Endothelial cell of umbilical vein (primary cell): ENCODE measurements around the gene CCL17. TPM values are rescaled to one million over a fixed set of nuclear protein-coding genes. Genes with fewer than 3 reads are reported as not detected.

ENCODE experiments used
- BruUV-seq: library from RNA; stranded (reverse); fragments of 400-500 nt; replicated peaks from 2 replicates; lab custom pipeline; 2021; lab: Mats Ljungman, UMichigan
- CTCF ChIA-PET: fragments of 300-600, 350-600 bp; sonication (Branson Sonifier 250); formaldehyde crosslinking; loops from one replicate; lab custom pipeline; 2021; ENCODE audit warnings: antibody characterized with exemption, inconsistent platforms; lab: Charles Lee
- POLR2A ChIA-PET: fragments of 300-600, 350-600 bp; sonication (Branson Sonifier 250); formaldehyde crosslinking; loops from one replicate; lab custom pipeline; 2021; ENCODE audit warnings: antibody characterized with exemption, inconsistent platforms; lab: Charles Lee
- DNase-seq: peaks from one replicate; pipeline ENCODE4 v3.0.0-alpha.2; 2011; ENCODE audit warnings: low read depth, low spot score
- FAIRE-seq: peaks from 2 replicates; lab custom pipeline; 2011; peaks lifted over from hg19 to GRCh38; lab: Jason Lieb, UNC
- H2AFZ ChIP-seq: 2 replicates; pipeline ENCODE4 v1.6.0; 2012; ENCODE audit warnings: low read depth, low read length, control low read depth, inconsistent platforms
- H3K27ac ChIP-seq: 2 replicates; pipeline ENCODE4 v1.5.1; 2011; ENCODE audit warnings: low read depth, mild to moderate bottlenecking, control low read depth, low read length, moderate library complexity; ENCODE audit not compliant: insufficient read depth
- H3K27me3 ChIP-seq, 2 experiments: 2 replicates each; pipeline versions ENCODE4 v1.6.0 to v1.6.1; 2011; ENCODE audit warnings: low read length in 2 of 2, mixed read lengths in 1 of 2; ENCODE audit not compliant: control insufficient read depth in 2 of 2, insufficient read depth in 2 of 2
- H3K36me3 ChIP-seq, 2 experiments: 2 replicates in 1 of 2; 3 replicates in 1 of 2; pipeline ENCODE4 v1.5.1; 2011; ENCODE audit warnings: low read length in 2 of 2, mild to moderate bottlenecking in 1 of 2, moderate library complexity in 1 of 2; ENCODE audit not compliant: control insufficient read depth in 2 of 2, insufficient read depth in 2 of 2; ENCODE audit errors: extremely low read depth in 1 of 2
- H3K4me1 ChIP-seq: 3 replicates; pipeline ENCODE4 v1.5.1; 2011; ENCODE audit warnings: mild to moderate bottlenecking, low read length; ENCODE audit not compliant: control insufficient read depth, insufficient read depth; ENCODE audit errors: extremely low read depth
- H3K4me2 ChIP-seq: 2 replicates; pipeline ENCODE4 v1.6.1; 2011; ENCODE audit warnings: low read length, control low read depth, mixed read lengths; ENCODE audit not compliant: insufficient read depth
- H3K4me3 ChIP-seq, 3 experiments: fragments of 200-600 bp in 1 of 3; sonication (generic), shearing (Covaris generic) in 1 of 3; replicated peaks in 1 of 3; 2 replicates each; pipeline ENCODE4 v1.5.1; 2011 to 2016; ENCODE audit warnings: control low read depth in 3 of 3, low read length in 3 of 3, mild to moderate bottlenecking in 2 of 3, inconsistent platforms in 1 of 3, low read depth in 1 of 3, moderate library complexity in 1 of 3; ENCODE audit not compliant: insufficient read depth in 1 of 3
- H3K79me2 ChIP-seq: 2 replicates; pipeline ENCODE4 v1.6.0; 2012; ENCODE audit warnings: low read length, inconsistent platforms; ENCODE audit not compliant: control insufficient read depth, insufficient read depth
- H3K9ac ChIP-seq: replicated peaks from 2 replicates; pipeline ENCODE3; 2011; ENCODE audit warnings: low read length, control low read depth; ENCODE audit not compliant: insufficient read depth; ENCODE audit errors: extremely low read depth
- H3K9me1 ChIP-seq: replicated peaks from 3 replicates; pipeline ENCODE4 v1.6.0; 2011; ENCODE audit warnings: mild to moderate bottlenecking, low read length; ENCODE audit not compliant: control insufficient read depth, insufficient read depth; ENCODE audit errors: extremely low read depth
- H3K9me3 ChIP-seq: replicated peaks from 2 replicates; pipeline ENCODE4 v1.5.1; 2012; ENCODE audit warnings: low read length, inconsistent platforms; ENCODE audit not compliant: control insufficient read depth, insufficient read depth
- H4K20me1 ChIP-seq: replicated peaks from 2 replicates; pipeline ENCODE3; 2011; ENCODE audit warnings: mild to moderate bottlenecking, low read length; ENCODE audit not compliant: control insufficient read depth, insufficient read depth; ENCODE audit errors: extremely low read depth
- CTCF ChIP-seq, 2 donors: IDR thresholded peaks; 1 replicate in 1 of 2; 2 replicates in 1 of 2; pipeline ENCODE4 v1.5.1; 2011; ENCODE audit warnings: low read length in 2 of 2, mild to moderate bottlenecking in 2 of 2, moderate library complexity in 2 of 2, control low read depth in 1 of 2, inconsistent platforms in 1 of 2, low read depth in 1 of 2; ENCODE audit not compliant: insufficient read depth in 1 of 2; ENCODE audit errors: extremely low read depth in 1 of 2
- EZH2 ChIP-seq: IDR thresholded peaks from 2 replicates; pipeline ENCODE4 v1.6.1; 2012; ENCODE audit warnings: borderline replicate concordance, low read depth, mild to moderate bottlenecking, moderate library complexity, low read length, inconsistent platforms; ENCODE audit not compliant: severe bottlenecking
- GATA2 ChIP-seq: IDR thresholded peaks from 2 replicates; pipeline ENCODE4 v1.7.0; 2011; ENCODE audit warnings: low read depth, mild to moderate bottlenecking, moderate library complexity, mixed read lengths, low read length; ENCODE audit not compliant: insufficient read length, insufficient read depth
- JUN ChIP-seq: IDR thresholded peaks from 2 replicates; pipeline ENCODE4 v1.6.1; 2011; ENCODE audit warnings: borderline replicate concordance, low read depth; ENCODE audit not compliant: insufficient read length, insufficient read depth
- MAX ChIP-seq: IDR thresholded peaks from 2 replicates; pipeline ENCODE4 v1.6.1; 2011; ENCODE audit not compliant: insufficient read depth, insufficient read length
- MYC ChIP-seq: IDR thresholded peaks from one replicate; pipeline ENCODE4 v1.6.1; 2011; ENCODE audit warnings: mild to moderate bottlenecking, low read depth, low read length
- POLR2A ChIP-seq: IDR thresholded peaks from 2 replicates; pipeline ENCODE4 v1.6.1; 2012; ENCODE audit warnings: low read depth, mild to moderate bottlenecking, control low read depth, low read length
- dilution Hi-C: fragments of 300-500 bp; cut with MboI; formaldehyde crosslinking; loops from one replicate; pipeline ENCODE4 v1.15.0; 2019; ENCODE audit warnings: low sequenced_read_pairs; ENCODE audit not compliant: extremely low pct_ligation_motif_present
- intact Hi-C: fragments of 100-400 bp; cut with micrococcal nuclease; formaldehyde crosslinking; loops from one replicate; pipeline ENCODE4 v1.10.0; 2022
- polyA plus RNA-seq, 4 experiments: library from polyadenylated mRNA; depleted of rRNA in 3 of 4; stranded (reverse) in 3 of 4; unstranded in 1 of 4; fragments of >200 nt; gene quantifications; 2 replicates each; pipeline versions ENCODE4 v1.2.1 to v1.2.3, GENCODE V29; 2011 to 2012; ENCODE audit warnings: missing spikeins in 1 of 4
- total RNA-seq: library from RNA; stranded (reverse); gene quantifications from 2 replicates; pipeline ENCODE4 v1.2.3, GENCODE V29; 2021

Gene CCL17
- total and polyA plus RNA-seq, 2 donors (not counting 3 experiments of a cell fraction or from before 2014, with no cell fraction given) = not detected

- dilution Hi-C loops = loop anchor here (25.0 kb wide), 1 partner anchor 107 kb away; no protein-coding TSS in a partner anchor
- Histone ChIP-seq H3K27ac (no peak overlapping the region), H3K36me3 (no peaks in the 10 kb centered on the region), H4K20me1 (no peaks in the 10 kb centered on the region), H3K9me3 (no peaks in the 10 kb centered on the region), H2AFZ (no peak overlapping the region), H3K27me3 (no peaks in the 10 kb centered on the region), H3K4me1 (peaks cover 7% of the 10 kb centered on the region), H3K4me3 (no peak overlapping the region), H3K9me1 (no peaks in the 10 kb centered on the region), H3K79me2 (no peaks in the 10 kb centered on the region), H3K4me2 (no peak overlapping the region), H3K9ac (no peak overlapping the region)
- no TSS peak for BruUV-seq
- no peak for DNase-seq
- TF ChIP-seq EZH2 (no peak), JUN (no peak), POLR2A (no peak), GATA2 (no peak), MYC (no peak), CTCF (IDR thresholded peaks at IDR 0.05; ENCODE audit: extremely low read depth in 1 of 2, insufficient read depth in 1 of 2, low read depth in 1 of 2, low read length in 2 of 2) (peak in 1 of 2 donors; percentile 0), MAX (no peak)
- intact Hi-C loops = loop anchor here (1.0 to 5.0 kb wide), 3 partner anchors 100 to 337 kb away; partner anchors contain the start of genes PSME3IP1 and RSPRY1
- POLR2A ChIA-PET = no interaction called here
- CTCF ChIA-PET = interaction anchor here (0.8 to 16.2 kb wide), 5 partner anchors 15 to 114 kb away, joined by 3 to 507 read pairs (median 17); partner anchors contain the start of genes CCL17, CIAPIN1 and COQ9
- no peak for FAIRE-seq
These were observed 14.9 kb downstream of the CCL17 start for GRCh38 chr16:57419506-57419905.
